ENCODE measurements around the gene ARHGAP18.

- TF ChIP-seq CTCF (IDR thresholded peaks at IDR 0.05) (no peak), EZH2 (IDR thresholded peaks at IDR 0.05) (no peak)
Measured at GRCh38 chr6:129698430-129698829, 11.5 kb downstream of the ARHGAP18 start.

All from neural progenitor cell (in vitro differentiated cells).